ENCODE measurements around the gene TTC22. TPM values are rescaled to one million over a fixed set of nuclear protein-coding genes. Genes with fewer than 3 reads are reported as not detected.
"Not testable (repeated sequence)": the region's sequence is repeated elsewhere in the genome, so short reads cannot be mapped to it uniquely, and the experiment has no call there.

TTC22 gene
- total and polyA plus RNA-seq, 2 donors from 2014 or later = 9.6 to 16.5 TPM

- Histone ChIP-seq H3K27me3 (ENCODE audit: control insufficient read depth, insufficient read depth, low read length) (peaks cover 3% of the 10 kb centered on the region), H3K4me1 (ENCODE audit: control insufficient read depth in 2 of 3, insufficient read depth in 2 of 3, low read depth in 1 of 3, low read length in 3 of 3) (no peaks in the 10 kb centered on the region), H3K9me3 (ENCODE audit: control insufficient read depth in 2 of 3, insufficient read depth in 1 of 3, low read length in 3 of 3) (no peaks in the 10 kb centered on the region), H3K36me3 (ENCODE audit: control insufficient read depth in 2 of 3, insufficient read depth in 3 of 3, low read length in 3 of 3) (no peaks in the 10 kb centered on the region), H3K9ac (ENCODE audit: low read length in 3 of 3) (no peak overlapping the region), H3K27ac (ENCODE audit: low read depth in 2 of 2, low read length in 2 of 2) (no peak overlapping the region), H3K4me3 (ENCODE audit: low read length in 3 of 3) (no peak overlapping the region)
- intact Hi-C loops (cut with DNase I) = no loop called here
- TF ChIP-seq CTCF (IDR thresholded peaks at IDR 0.05; ENCODE audit: borderline replicate concordance, extremely low read depth, insufficient read depth) = no peak
- DNase-seq (no peak), FAIRE-seq (no peak)
Observed at GRCh38 chr1:54777431-54777830, 23.7 kb downstream of the TTC22 start.

DNA sequence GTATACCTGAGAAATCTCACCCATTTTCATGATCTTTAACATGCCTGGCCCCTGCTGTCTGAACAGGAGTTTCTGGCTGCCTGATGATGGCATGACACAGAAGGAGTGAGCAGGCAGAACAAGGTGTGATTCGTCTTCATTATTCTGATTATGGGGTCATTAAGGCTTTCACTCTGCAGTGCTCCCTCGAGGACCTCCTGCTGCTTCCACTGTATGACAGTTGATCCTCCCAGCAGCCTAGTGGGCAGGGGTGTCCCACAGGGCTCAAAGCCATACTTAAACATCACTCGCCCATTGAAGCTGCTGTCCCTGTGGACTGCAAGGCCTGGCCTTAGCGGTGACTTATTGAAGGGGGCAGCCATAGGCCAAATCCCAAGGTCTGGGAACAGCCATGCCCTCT lies 24.1 kb downstream of the TTC22 start:
- intact Hi-C loops (cut with DNase I) = no loop called here
- H3K4me3 ChIP-seq (ENCODE audit: low read length in 3 of 3) = no peak overlapping the region
- TF ChIP-seq CTCF (IDR thresholded peaks at IDR 0.05; ENCODE audit: borderline replicate concordance, extremely low read depth, insufficient read depth) = no peak
- H3K27ac ChIP-seq (ENCODE audit: low read depth in 2 of 2, low read length in 2 of 2) = no peak overlapping the region
- H3K9ac ChIP-seq (ENCODE audit: low read length in 3 of 3) = no peak overlapping the region
- H3K27me3 ChIP-seq (ENCODE audit: control insufficient read depth, insufficient read depth, low read length) = peaks cover 3% of the 10 kb centered on the region
- DNase-seq = no peak
- no peak for FAIRE-seq
- H3K36me3 ChIP-seq (ENCODE audit: control insufficient read depth in 2 of 3, insufficient read depth in 3 of 3, low read length in 3 of 3) = no peaks in the 10 kb centered on the region
- no peaks in the 10 kb centered on the region for H3K9me3 ChIP-seq (ENCODE audit: control insufficient read depth in 2 of 3, insufficient read depth in 1 of 3, low read length in 3 of 3)
- H3K4me1 ChIP-seq (ENCODE audit: control insufficient read depth in 2 of 3, insufficient read depth in 2 of 3, low read depth in 1 of 3, low read length in 3 of 3) = no peaks in the 10 kb centered on the region

- H3K27me3 ChIP-seq (ENCODE audit: control insufficient read depth, insufficient read depth, low read length); H3K4me1 ChIP-seq (ENCODE audit: control insufficient read depth in 2 of 3, insufficient read depth in 2 of 3, low read depth in 1 of 3, low read length in 3 of 3); H3K4me3 ChIP-seq (ENCODE audit: low read length in 3 of 3); FAIRE-seq; H3K36me3 ChIP-seq (ENCODE audit: control insufficient read depth in 2 of 3, insufficient read depth in 3 of 3, low read length in 3 of 3); H3K9ac ChIP-seq (ENCODE audit: low read length in 3 of 3); intact Hi-C loops (cut with DNase I); H3K27ac ChIP-seq (ENCODE audit: low read depth in 2 of 2, low read length in 2 of 2); H3K9me3 ChIP-seq (ENCODE audit: control insufficient read depth in 2 of 3, insufficient read depth in 1 of 3, low read length in 3 of 3): not testable (repeated sequence)
- peak in 1 of 5 donors; percentile 63 for DNase-seq
Observed at GRCh38 chr1:54775828-54776721, 25.0 kb downstream of the TTC22 start.

DNA sequence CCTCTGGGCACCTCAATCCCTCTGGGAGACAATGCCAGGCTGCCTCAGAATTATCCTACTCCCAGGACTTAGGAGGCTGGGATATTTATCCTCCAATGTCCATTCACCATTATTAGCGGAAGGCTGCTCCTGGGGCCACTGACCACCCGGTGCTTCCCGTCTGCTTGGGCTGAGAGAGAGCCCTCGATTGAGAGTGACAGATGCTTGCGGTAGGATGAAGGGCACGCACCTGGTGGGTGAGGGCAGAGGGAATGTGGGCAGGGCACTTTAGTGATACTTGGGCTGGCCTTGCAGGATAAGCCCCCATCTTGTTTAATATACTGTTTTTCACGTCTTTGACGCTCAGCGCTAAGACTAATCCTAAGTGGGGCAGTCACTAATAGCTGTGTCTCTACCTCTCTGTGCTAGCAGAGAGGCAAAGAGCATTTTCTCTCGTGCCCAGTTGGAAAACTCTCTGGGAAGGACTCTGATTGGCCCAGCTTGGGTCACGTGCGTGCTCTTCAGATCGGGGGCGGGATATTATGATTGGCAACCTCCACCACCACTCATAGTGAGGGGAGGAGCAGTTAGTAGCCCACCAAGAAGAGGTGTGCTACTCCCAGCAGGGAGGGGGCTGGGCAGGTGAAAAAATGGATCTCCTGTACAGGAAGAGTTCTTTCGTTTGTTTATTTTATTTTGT lies 26.2 kb downstream of the TTC22 start:
- Histone ChIP-seq H3K9me3 (ENCODE audit: control insufficient read depth in 2 of 3, insufficient read depth in 1 of 3, low read length in 3 of 3) (no peaks in the 10 kb centered on the region), H3K27ac (ENCODE audit: low read depth in 2 of 2, low read length in 2 of 2) (no peak overlapping the region), H3K9ac (ENCODE audit: low read length in 3 of 3) (no peak overlapping the region), H3K27me3 (ENCODE audit: control insufficient read depth, insufficient read depth, low read length) (no peaks in the 10 kb centered on the region), H3K4me1 (ENCODE audit: control insufficient read depth in 2 of 3, insufficient read depth in 2 of 3, low read depth in 1 of 3, low read length in 3 of 3) (no peaks in the 10 kb centered on the region), H3K36me3 (ENCODE audit: control insufficient read depth in 2 of 3, insufficient read depth in 3 of 3, low read length in 3 of 3) (no peaks in the 10 kb centered on the region), H3K4me3 (ENCODE audit: low read length in 3 of 3) (no peak overlapping the region)
- no peak for TF ChIP-seq CTCF (IDR thresholded peaks at IDR 0.05; ENCODE audit: borderline replicate concordance, extremely low read depth, insufficient read depth)
- intact Hi-C loops (cut with DNase I) = no loop called here
- DNase-seq = peak in 3 of 5 donors; percentile 40 to 59 (median 45)
- FAIRE-seq = no peak

Data from kidney (tissue), 14 donors.